Endothelial cell of umbilical vein (primary cell): Measurements from ENCODE around the gene ALPL. TPM values are rescaled to one million over a fixed set of nuclear protein-coding genes. Genes with fewer than 3 reads are reported as not detected.

Source experiments
- BruUV-seq: library from RNA; stranded (reverse); fragments of 400-500 nt; replicated peaks from 2 replicates; lab custom pipeline; 2021; lab: Mats Ljungman, UMichigan
- CTCF ChIA-PET: fragments of 300-600, 350-600 bp; sonication (Branson Sonifier 250); formaldehyde crosslinking; loops from one replicate; lab custom pipeline; 2021; ENCODE audit warnings: antibody characterized with exemption, inconsistent platforms; lab: Charles Lee
- POLR2A ChIA-PET: fragments of 300-600, 350-600 bp; sonication (Branson Sonifier 250); formaldehyde crosslinking; loops from one replicate; lab custom pipeline; 2021; ENCODE audit warnings: antibody characterized with exemption, inconsistent platforms; lab: Charles Lee
- DNase-seq: peaks from one replicate; pipeline ENCODE4 v3.0.0-alpha.2; 2011; ENCODE audit warnings: low read depth, low spot score
- FAIRE-seq: peaks from 2 replicates; lab custom pipeline; 2011; peaks lifted over from hg19 to GRCh38; lab: Jason Lieb, UNC
- H2AFZ ChIP-seq: 2 replicates; pipeline ENCODE4 v1.6.0; 2012; ENCODE audit warnings: low read depth, low read length, control low read depth, inconsistent platforms
- H3K27ac ChIP-seq: 2 replicates; pipeline ENCODE4 v1.5.1; 2011; ENCODE audit warnings: low read depth, mild to moderate bottlenecking, control low read depth, low read length, moderate library complexity; ENCODE audit not compliant: insufficient read depth
- H3K27me3 ChIP-seq, 2 experiments: 2 replicates each; pipeline versions ENCODE4 v1.6.0 to v1.6.1; 2011; ENCODE audit warnings: low read length in 2 of 2, mixed read lengths in 1 of 2; ENCODE audit not compliant: control insufficient read depth in 2 of 2, insufficient read depth in 2 of 2
- H3K36me3 ChIP-seq, 2 experiments: 2 replicates in 1 of 2; 3 replicates in 1 of 2; pipeline ENCODE4 v1.5.1; 2011; ENCODE audit warnings: low read length in 2 of 2, mild to moderate bottlenecking in 1 of 2, moderate library complexity in 1 of 2; ENCODE audit not compliant: control insufficient read depth in 2 of 2, insufficient read depth in 2 of 2; ENCODE audit errors: extremely low read depth in 1 of 2
- H3K4me1 ChIP-seq: 3 replicates; pipeline ENCODE4 v1.5.1; 2011; ENCODE audit warnings: mild to moderate bottlenecking, low read length; ENCODE audit not compliant: control insufficient read depth, insufficient read depth; ENCODE audit errors: extremely low read depth
- H3K4me2 ChIP-seq: 2 replicates; pipeline ENCODE4 v1.6.1; 2011; ENCODE audit warnings: low read length, control low read depth, mixed read lengths; ENCODE audit not compliant: insufficient read depth
- H3K4me3 ChIP-seq, 3 experiments: fragments of 200-600 bp in 1 of 3; sonication (generic), shearing (Covaris generic) in 1 of 3; replicated peaks in 1 of 3; 2 replicates each; pipeline ENCODE4 v1.5.1; 2011 to 2016; ENCODE audit warnings: control low read depth in 3 of 3, low read length in 3 of 3, mild to moderate bottlenecking in 2 of 3, inconsistent platforms in 1 of 3, low read depth in 1 of 3, moderate library complexity in 1 of 3; ENCODE audit not compliant: insufficient read depth in 1 of 3
- H3K79me2 ChIP-seq: 2 replicates; pipeline ENCODE4 v1.6.0; 2012; ENCODE audit warnings: low read length, inconsistent platforms; ENCODE audit not compliant: control insufficient read depth, insufficient read depth
- H3K9ac ChIP-seq: replicated peaks from 2 replicates; pipeline ENCODE3; 2011; ENCODE audit warnings: low read length, control low read depth; ENCODE audit not compliant: insufficient read depth; ENCODE audit errors: extremely low read depth
- H3K9me1 ChIP-seq: replicated peaks from 3 replicates; pipeline ENCODE4 v1.6.0; 2011; ENCODE audit warnings: mild to moderate bottlenecking, low read length; ENCODE audit not compliant: control insufficient read depth, insufficient read depth; ENCODE audit errors: extremely low read depth
- H3K9me3 ChIP-seq: replicated peaks from 2 replicates; pipeline ENCODE4 v1.5.1; 2012; ENCODE audit warnings: low read length, inconsistent platforms; ENCODE audit not compliant: control insufficient read depth, insufficient read depth
- H4K20me1 ChIP-seq: replicated peaks from 2 replicates; pipeline ENCODE3; 2011; ENCODE audit warnings: mild to moderate bottlenecking, low read length; ENCODE audit not compliant: control insufficient read depth, insufficient read depth; ENCODE audit errors: extremely low read depth
- EZH2 ChIP-seq: IDR thresholded peaks from 2 replicates; pipeline ENCODE4 v1.6.1; 2012; ENCODE audit warnings: borderline replicate concordance, low read depth, mild to moderate bottlenecking, moderate library complexity, low read length, inconsistent platforms; ENCODE audit not compliant: severe bottlenecking
- FOS ChIP-seq: IDR thresholded peaks from 2 replicates; pipeline ENCODE4 v1.6.1; 2011; ENCODE audit warnings: mild to moderate bottlenecking, low read length, moderate library complexity, borderline replicate concordance; ENCODE audit not compliant: insufficient read depth
- GATA2 ChIP-seq: IDR thresholded peaks from 2 replicates; pipeline ENCODE4 v1.7.0; 2011; ENCODE audit warnings: low read depth, mild to moderate bottlenecking, moderate library complexity, mixed read lengths, low read length; ENCODE audit not compliant: insufficient read length, insufficient read depth
- JUN ChIP-seq: IDR thresholded peaks from 2 replicates; pipeline ENCODE4 v1.6.1; 2011; ENCODE audit warnings: borderline replicate concordance, low read depth; ENCODE audit not compliant: insufficient read length, insufficient read depth
- MYC ChIP-seq: IDR thresholded peaks from one replicate; pipeline ENCODE4 v1.6.1; 2011; ENCODE audit warnings: mild to moderate bottlenecking, low read depth, low read length
- POLR2A ChIP-seq: IDR thresholded peaks from 2 replicates; pipeline ENCODE4 v1.6.1; 2012; ENCODE audit warnings: low read depth, mild to moderate bottlenecking, control low read depth, low read length
- POLR2AphosphoS5 ChIP-seq: IDR thresholded peaks from 2 replicates; pipeline ENCODE4 v1.6.1; 2012; ENCODE audit warnings: low read depth, mild to moderate bottlenecking, control low read depth, low read length, moderate library complexity; ENCODE audit not compliant: insufficient read depth
- dilution Hi-C: fragments of 300-500 bp; cut with MboI; formaldehyde crosslinking; loops from one replicate; pipeline ENCODE4 v1.15.0; 2019; ENCODE audit warnings: low sequenced_read_pairs; ENCODE audit not compliant: extremely low pct_ligation_motif_present
- intact Hi-C: fragments of 100-400 bp; cut with micrococcal nuclease; formaldehyde crosslinking; loops from one replicate; pipeline ENCODE4 v1.10.0; 2022
- polyA plus RNA-seq, 4 experiments: library from polyadenylated mRNA; depleted of rRNA in 3 of 4; stranded (reverse) in 3 of 4; unstranded in 1 of 4; fragments of >200 nt; gene quantifications; 2 replicates each; pipeline versions ENCODE4 v1.2.1 to v1.2.3, GENCODE V29; 2011 to 2012; ENCODE audit warnings: missing spikeins in 1 of 4
- total RNA-seq: library from RNA; stranded (reverse); gene quantifications from 2 replicates; pipeline ENCODE4 v1.2.3, GENCODE V29; 2021
- TF ChIP-seq, protein P1 (sequence below): IDR thresholded peaks from 2 replicates; pipeline ENCODE4 v1.6.1; 2011; ENCODE audit not compliant: insufficient read depth, insufficient read length
- TF ChIP-seq, protein P2 (sequence below), 2 donors: IDR thresholded peaks; 1 replicate in 1 of 2; 2 replicates in 1 of 2; pipeline ENCODE4 v1.5.1; 2011; ENCODE audit warnings: low read length in 2 of 2, mild to moderate bottlenecking in 2 of 2, moderate library complexity in 2 of 2, control low read depth in 1 of 2, inconsistent platforms in 1 of 2, low read depth in 1 of 2; ENCODE audit not compliant: insufficient read depth in 1 of 2; ENCODE audit errors: extremely low read depth in 1 of 2

ALPL gene
- total and polyA plus RNA-seq, 2 donors (not counting 3 experiments of a cell fraction or from before 2014, with no cell fraction given), result 0.38 to 0.92 TPM

DNA sequence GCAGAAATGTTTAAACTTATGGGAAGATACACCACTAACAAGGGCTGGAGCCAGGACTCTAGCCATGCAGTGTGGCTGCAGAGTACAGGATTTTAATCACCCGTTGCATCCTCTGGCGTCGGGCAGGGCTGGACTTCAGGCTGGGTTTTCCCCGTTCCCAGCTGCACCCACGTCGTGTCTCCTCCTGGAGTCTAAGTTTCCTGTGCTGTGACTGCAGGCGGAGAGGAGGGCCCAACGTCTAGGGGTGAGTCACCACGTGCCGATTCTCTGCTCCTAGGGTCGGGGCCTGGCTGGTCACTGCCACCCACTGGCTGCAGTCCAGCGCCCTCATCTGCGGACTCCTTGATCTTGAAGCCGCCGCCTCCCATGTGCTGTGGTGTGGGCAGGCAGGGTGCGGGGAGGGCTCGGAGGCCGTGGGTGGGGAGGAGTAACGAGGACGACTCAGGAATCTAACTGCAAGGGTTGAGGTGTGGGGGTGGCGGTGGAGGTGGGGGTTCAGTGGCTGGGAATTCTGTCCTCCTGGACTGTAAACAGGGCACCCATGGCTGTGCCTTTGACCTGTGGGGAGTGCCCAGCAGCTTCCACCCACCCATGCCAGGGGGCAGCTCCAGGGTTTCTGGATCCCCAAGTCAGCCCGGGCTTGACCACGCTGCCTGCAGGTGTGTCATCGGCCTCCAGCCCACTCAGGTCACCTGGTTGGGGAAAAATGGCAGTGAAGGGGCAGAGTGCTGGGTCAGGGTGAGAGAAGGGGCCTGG, 77.8 kb downstream of the ALPL start:
- no peak overlapping the region for H2AFZ ChIP-seq
- H3K27me3 ChIP-seq, result peaks cover 4 to 20% of the 10 kb centered on the region in 2 experiments
- ChIA-PET POLR2A (no interaction called here), CTCF (interaction anchor here (1.0 kb wide), 1 partner anchor 217 kb away, joined by 3 read pairs; no protein-coding TSS in a partner anchor)
- no peaks in the 10 kb centered on the region for H3K9me1 ChIP-seq
- H3K36me3 ChIP-seq, result no peaks in the 10 kb centered on the region
- FAIRE-seq (peak; percentile 94), DNase-seq (peak; percentile 83)
- no TSS peak for BruUV-seq
- no peak overlapping the region for H3K4me2 ChIP-seq
- no peak overlapping the region for H3K27ac ChIP-seq
- H4K20me1 ChIP-seq, result no peaks in the 10 kb centered on the region
- H3K4me3 ChIP-seq, result no peak overlapping the region
- H3K79me2 ChIP-seq, result no peaks in the 10 kb centered on the region
- no peak overlapping the region for H3K9ac ChIP-seq
- no peaks in the 10 kb centered on the region for H3K9me3 ChIP-seq
- TF ChIP-seq JUN, result peak; percentile 54
- TF ChIP-seq FOS, result peak; percentile 77
- TF ChIP-seq MYC, result no peak
- TF ChIP-seq, protein P1, sequence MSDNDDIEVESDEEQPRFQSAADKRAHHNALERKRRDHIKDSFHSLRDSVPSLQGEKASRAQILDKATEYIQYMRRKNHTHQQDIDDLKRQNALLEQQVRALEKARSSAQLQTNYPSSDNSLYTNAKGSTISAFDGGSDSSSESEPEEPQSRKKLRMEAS, result peak; percentile 56
- intact Hi-C loops (loop anchor here (1.0 kb wide), 1 partner anchor 13 kb away; no protein-coding TSS in a partner anchor), dilution Hi-C loops (no loop called here)
- H3K4me1 ChIP-seq, result peaks cover 12% of the 10 kb centered on the region

DNA sequence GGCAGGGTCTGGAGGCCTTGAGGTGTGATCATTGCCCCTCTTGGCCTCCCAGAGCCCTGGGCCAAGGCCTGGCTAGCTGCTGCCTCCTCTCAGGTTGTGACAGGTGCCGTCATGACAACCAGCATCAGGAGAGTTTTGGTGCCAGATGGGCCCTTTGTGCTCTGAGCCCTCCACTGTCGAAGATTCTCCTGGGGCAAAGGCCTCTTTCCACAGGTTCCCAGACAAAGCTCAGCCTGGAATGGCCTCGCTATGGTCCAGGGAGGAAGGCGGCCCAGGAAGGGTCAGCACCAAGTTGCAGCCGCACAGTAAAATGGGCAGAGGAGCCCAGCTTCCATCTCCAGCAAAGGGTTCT, 78.4 kb downstream of the ALPL start:
- DNase-seq, result no peak
- Histone ChIP-seq H4K20me1 (no peaks in the 10 kb centered on the region), H3K27me3 (peaks cover 4 to 20% of the 10 kb centered on the region in 2 experiments), H2AFZ (no peak overlapping the region), H3K9me1 (no peaks in the 10 kb centered on the region), H3K4me2 (no peak overlapping the region), H3K36me3 (no peaks in the 10 kb centered on the region), H3K9me3 (no peaks in the 10 kb centered on the region), H3K79me2 (no peaks in the 10 kb centered on the region), H3K4me3 (no peak overlapping the region), H3K9ac (no peak overlapping the region), H3K4me1 (peaks cover 12% of the 10 kb centered on the region), H3K27ac (no peak overlapping the region)
- ChIA-PET POLR2A (no interaction called here), CTCF (interaction anchor here (1.1 to 1.8 kb wide), 2 partner anchors 16 to 217 kb away, joined by 4 to 5 read pairs; no protein-coding TSS in a partner anchor)
- TF ChIP-seq JUN, result no peak
- no peak for TF ChIP-seq POLR2A
- no peak for TF ChIP-seq EZH2
- TF ChIP-seq POLR2AphosphoS5, result no peak
- no peak for TF ChIP-seq MYC
- TF ChIP-seq, protein P1, result no peak
- no peak for TF ChIP-seq GATA2
- no peak for TF ChIP-seq FOS
- TF ChIP-seq, protein P2, sequence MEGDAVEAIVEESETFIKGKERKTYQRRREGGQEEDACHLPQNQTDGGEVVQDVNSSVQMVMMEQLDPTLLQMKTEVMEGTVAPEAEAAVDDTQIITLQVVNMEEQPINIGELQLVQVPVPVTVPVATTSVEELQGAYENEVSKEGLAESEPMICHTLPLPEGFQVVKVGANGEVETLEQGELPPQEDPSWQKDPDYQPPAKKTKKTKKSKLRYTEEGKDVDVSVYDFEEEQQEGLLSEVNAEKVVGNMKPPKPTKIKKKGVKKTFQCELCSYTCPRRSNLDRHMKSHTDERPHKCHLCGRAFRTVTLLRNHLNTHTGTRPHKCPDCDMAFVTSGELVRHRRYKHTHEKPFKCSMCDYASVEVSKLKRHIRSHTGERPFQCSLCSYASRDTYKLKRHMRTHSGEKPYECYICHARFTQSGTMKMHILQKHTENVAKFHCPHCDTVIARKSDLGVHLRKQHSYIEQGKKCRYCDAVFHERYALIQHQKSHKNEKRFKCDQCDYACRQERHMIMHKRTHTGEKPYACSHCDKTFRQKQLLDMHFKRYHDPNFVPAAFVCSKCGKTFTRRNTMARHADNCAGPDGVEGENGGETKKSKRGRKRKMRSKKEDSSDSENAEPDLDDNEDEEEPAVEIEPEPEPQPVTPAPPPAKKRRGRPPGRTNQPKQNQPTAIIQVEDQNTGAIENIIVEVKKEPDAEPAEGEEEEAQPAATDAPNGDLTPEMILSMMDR (IDR thresholded peaks at IDR 0.05; ENCODE audit: extremely low read depth in 1 of 2, insufficient read depth in 1 of 2, low read depth in 1 of 2, low read length in 2 of 2), result no peak
- intact Hi-C loops, result loop anchor here (1.0 kb wide), 1 partner anchor 13 kb away; no protein-coding TSS in a partner anchor
- FAIRE-seq, result no peak
- dilution Hi-C loops, result no loop called here
- no TSS peak for BruUV-seq
